Gastrocnemius medialis (tissue), 4 donors: ENCODE results near the gene PANX1. TPM values are rescaled to one million over a fixed set of nuclear protein-coding genes. Genes with fewer than 3 reads are reported as not detected.

Source experiments
- ATAC-seq, 2 donors: fragments of 150-250 bp; one replicate each; pipeline ENCODE4 v1.9.1; 2016
- DNase-seq, 2 donors: peaks; one replicate each; pipeline ENCODE4 v3.0.0-alpha.2; 2019
- H3K27ac ChIP-seq, 4 donors: fragments of 200-600 bp; sonication (generic); 1 replicate in 1 of 4; 2 replicates in 3 of 4; pipeline ENCODE4 v1.5.1; 2016 to 2018; ENCODE audit warnings: mild to moderate bottlenecking in 2 of 4, moderate library complexity in 1 of 4
- H3K27me3 ChIP-seq, 3 donors: fragments of 200-600 bp; sonication (generic) in 2 of 3; 1 replicate in 1 of 3; 2 replicates in 2 of 3; pipeline versions ENCODE4 v1.5.1 to v1.6.0; 2016 to 2019; ENCODE audit warnings: mild to moderate bottlenecking in 1 of 3, moderate library complexity in 1 of 3
- H3K36me3 ChIP-seq, 2 donors: fragments of 200-600 bp; sonication (generic) in 1 of 2; one replicate each; pipeline ENCODE4 v1.5.1; 2017 to 2018
- H3K4me1 ChIP-seq, 2 donors: fragments of 200-600 bp; sonication (generic) in 1 of 2; one replicate each; pipeline ENCODE4 v1.5.1; 2016 to 2017; ENCODE audit warnings: mild to moderate bottlenecking in 2 of 2
- H3K4me3 ChIP-seq, 4 donors: fragments of 200-600 bp; sonication (generic) in 3 of 4; 1 replicate in 1 of 4; 2 replicates in 3 of 4; pipeline ENCODE4 v1.5.1; 2016 to 2019; ENCODE audit warnings: mild to moderate bottlenecking in 2 of 4
- H3K9me3 ChIP-seq, 3 donors: fragments of 200-600 bp; sonication (generic) in 2 of 3; 1 replicate in 1 of 3; 2 replicates in 2 of 3; pipeline ENCODE4 v1.5.1; 2016 to 2019
- POLR2A ChIP-seq, 2 donors: fragments of 450-650 bp; IDR thresholded peaks; one replicate each; pipeline ENCODE4 v1.6.1; 2017; ENCODE audit warnings: antibody characterized with exemption in 2 of 2, mild to moderate bottlenecking in 2 of 2, moderate library complexity in 2 of 2
- in situ Hi-C, 4 donors: fragments of 200-750 bp; cut with MboI; loops; one replicate each; pipeline versions ENCODE4 v1.15.0 to v1.8.0; 2017; ENCODE audit warnings: low sequenced_read_pairs in 4 of 4
- intact Hi-C: fragments of 100-400 bp; cut with DNase I; formaldehyde crosslinking; loops from one replicate; pipeline ENCODE4 v1.15.1; 2023; ENCODE audit warnings: low total_unique reads
- total RNA-seq, 4 donors: library from RNA; depleted of rRNA; stranded (reverse); fragments of >200 nt; gene quantifications; one replicate each; pipeline versions ENCODE4 v1.1.0 to v1.2.3, GENCODE V29; 2016
- TF ChIP-seq, protein P1 (sequence below), 5 experiments: fragments of 450-650 bp in 3 of 5; fragments of 200-600 bp in 2 of 5; sonication (generic) in 2 of 5; IDR thresholded peaks in 4 of 5; conservative IDR thresholded peaks in 1 of 5; 1 replicate in 4 of 5; 2 replicates in 1 of 5; pipeline ENCODE4 v1.5.1; 2016 to 2019; ENCODE audit warnings: antibody characterized with exemption in 5 of 5, mild to moderate bottlenecking in 3 of 5, moderate library complexity in 3 of 5

PANX1 gene
- total RNA-seq, 4 donors from 2014 or later: 29.1 to 109 (median 37.9) TPM

DNA sequence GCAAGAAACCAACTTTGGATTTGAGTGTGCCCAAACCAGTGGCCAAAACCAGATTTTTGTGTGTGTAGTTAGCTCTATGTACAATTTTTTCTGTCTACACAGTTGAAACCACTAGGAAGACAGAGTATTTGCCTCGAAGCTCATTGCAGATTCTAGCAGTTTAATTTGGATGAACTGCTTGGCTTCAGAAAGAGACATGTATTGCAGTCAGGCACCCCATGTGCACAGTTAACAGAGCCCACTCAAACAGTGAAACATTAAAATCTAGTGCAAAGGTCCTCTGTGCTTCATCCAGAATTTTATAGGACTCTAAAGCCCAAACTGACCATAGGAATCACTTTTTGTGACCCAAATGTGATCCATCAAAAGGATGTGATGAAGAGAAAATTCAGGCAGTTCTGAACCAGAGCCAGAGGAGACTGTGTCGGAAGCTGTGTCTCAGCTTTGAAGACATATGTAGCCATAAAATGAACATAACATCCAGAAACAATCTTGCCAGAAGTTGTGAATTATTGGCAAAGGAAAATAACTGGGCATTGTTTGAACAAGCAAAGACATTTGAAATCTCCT is 82.7 kb downstream of the PANX1 start:
- no peaks in the 10 kb centered on the region for H3K27me3 ChIP-seq
- DNase-seq: no peak
- no peak for ATAC-seq
- H3K4me3 ChIP-seq: no peak overlapping the region
- in situ Hi-C loops (no loop called here), intact Hi-C loops (no loop called here)
- H3K4me1 ChIP-seq: no peaks in the 10 kb centered on the region
- H3K9me3 ChIP-seq: no peaks in the 10 kb centered on the region
- TF ChIP-seq POLR2A (IDR thresholded peaks at IDR 0.05): no peak
- TF ChIP-seq, protein P1, sequence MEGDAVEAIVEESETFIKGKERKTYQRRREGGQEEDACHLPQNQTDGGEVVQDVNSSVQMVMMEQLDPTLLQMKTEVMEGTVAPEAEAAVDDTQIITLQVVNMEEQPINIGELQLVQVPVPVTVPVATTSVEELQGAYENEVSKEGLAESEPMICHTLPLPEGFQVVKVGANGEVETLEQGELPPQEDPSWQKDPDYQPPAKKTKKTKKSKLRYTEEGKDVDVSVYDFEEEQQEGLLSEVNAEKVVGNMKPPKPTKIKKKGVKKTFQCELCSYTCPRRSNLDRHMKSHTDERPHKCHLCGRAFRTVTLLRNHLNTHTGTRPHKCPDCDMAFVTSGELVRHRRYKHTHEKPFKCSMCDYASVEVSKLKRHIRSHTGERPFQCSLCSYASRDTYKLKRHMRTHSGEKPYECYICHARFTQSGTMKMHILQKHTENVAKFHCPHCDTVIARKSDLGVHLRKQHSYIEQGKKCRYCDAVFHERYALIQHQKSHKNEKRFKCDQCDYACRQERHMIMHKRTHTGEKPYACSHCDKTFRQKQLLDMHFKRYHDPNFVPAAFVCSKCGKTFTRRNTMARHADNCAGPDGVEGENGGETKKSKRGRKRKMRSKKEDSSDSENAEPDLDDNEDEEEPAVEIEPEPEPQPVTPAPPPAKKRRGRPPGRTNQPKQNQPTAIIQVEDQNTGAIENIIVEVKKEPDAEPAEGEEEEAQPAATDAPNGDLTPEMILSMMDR (IDR thresholded peaks at IDR 0.05 in 4 of 5, conservative IDR thresholded peaks at IDR 0.05 in 1 of 5): no peak
- H3K36me3 ChIP-seq: no peaks in the 10 kb centered on the region
- H3K27ac ChIP-seq: no peak overlapping the region

DNA sequence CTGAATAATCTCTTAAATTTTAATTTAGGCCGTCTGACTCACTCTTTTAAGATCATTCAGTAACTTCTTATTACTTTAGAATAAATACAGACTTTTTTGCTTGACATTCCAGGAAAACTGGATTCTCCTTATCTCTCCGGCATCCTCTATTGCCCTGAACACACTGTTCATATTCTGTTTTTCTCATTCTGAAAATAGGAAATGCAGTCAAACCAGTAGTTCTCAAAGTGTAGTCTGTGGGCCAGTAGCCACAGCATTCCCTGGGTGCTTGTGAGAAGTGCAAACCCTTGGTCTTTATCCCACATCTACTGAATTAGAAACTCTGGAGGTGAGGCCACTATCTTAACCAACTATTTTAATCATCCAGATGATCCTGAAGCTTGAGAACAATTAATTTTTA is 84.3 kb downstream of the PANX1 start:
- TF ChIP-seq, protein P1 (IDR thresholded peaks at IDR 0.05 in 4 of 5, conservative IDR thresholded peaks at IDR 0.05 in 1 of 5): no peak
- no peak for TF ChIP-seq POLR2A (IDR thresholded peaks at IDR 0.05)
- in situ Hi-C loops (no loop called here), intact Hi-C loops (no loop called here)
- H3K36me3 ChIP-seq: no peaks in the 10 kb centered on the region
- no peak for DNase-seq
- no peaks in the 10 kb centered on the region for H3K9me3 ChIP-seq
- no peak overlapping the region for H3K27ac ChIP-seq
- no peak overlapping the region for H3K4me3 ChIP-seq
- H3K27me3 ChIP-seq: no peaks in the 10 kb centered on the region
- H3K4me1 ChIP-seq: no peaks in the 10 kb centered on the region
- ATAC-seq: no peak

DNA sequence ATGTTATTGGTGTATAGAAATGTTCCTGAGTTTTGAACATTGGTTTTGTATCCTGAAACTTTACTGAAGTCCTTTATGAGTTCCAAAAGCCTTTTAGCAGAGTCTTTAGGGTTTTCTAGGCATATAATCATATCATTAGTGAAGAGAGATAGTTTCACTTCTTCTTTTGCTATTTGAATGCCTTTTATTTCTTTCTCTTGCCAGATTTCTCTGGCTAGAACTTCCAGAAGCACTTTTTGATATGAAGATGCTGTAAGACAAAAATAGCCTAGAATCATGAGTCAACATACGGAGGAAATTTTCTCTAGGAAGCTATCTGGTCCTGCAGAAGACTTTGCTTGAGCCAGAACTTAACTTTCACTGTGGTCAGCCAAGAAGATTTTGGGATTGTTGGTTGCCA is 89.1 kb downstream of the PANX1 start:
- in situ Hi-C loops (no loop called here), intact Hi-C loops (no loop called here)
- Histone ChIP-seq H3K36me3 (no peaks in the 10 kb centered on the region), H3K4me3 (no peak overlapping the region), H3K27ac (no peak overlapping the region), H3K9me3 (peaks cover 0 to 5% (median 0%) of the 10 kb centered on the region in 3 donors), H3K4me1 (no peaks in the 10 kb centered on the region), H3K27me3 (no peaks in the 10 kb centered on the region)
- no peak for ATAC-seq
- no peak for TF ChIP-seq POLR2A (IDR thresholded peaks at IDR 0.05)
- TF ChIP-seq, protein P1 (IDR thresholded peaks at IDR 0.05 in 4 of 5, conservative IDR thresholded peaks at IDR 0.05 in 1 of 5): no peak
- DNase-seq: no peak

DNA sequence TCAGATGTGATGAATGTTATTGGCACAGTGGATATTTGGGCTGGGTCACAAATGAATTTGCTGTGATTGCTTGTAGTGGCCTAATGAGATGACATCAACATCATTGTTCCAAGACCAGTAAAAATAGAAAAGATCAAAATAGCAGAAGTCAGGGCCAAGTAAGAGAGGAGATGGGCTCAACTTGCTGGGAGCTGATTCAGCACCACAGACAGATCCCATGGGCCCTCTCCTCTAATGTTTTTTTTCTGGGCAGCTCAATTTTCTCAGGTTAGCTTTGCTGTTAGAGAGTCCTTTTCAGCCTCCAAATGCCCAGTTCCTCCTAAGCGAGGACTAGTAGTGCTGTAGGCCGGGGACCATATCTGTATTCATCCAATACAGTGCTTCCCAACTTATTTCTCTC is 89.7 kb downstream of the PANX1 start:
- DNase-seq: no peak
- Histone ChIP-seq H3K4me3 (no peak overlapping the region), H3K4me1 (no peaks in the 10 kb centered on the region), H3K9me3 (peaks cover 0 to 5% (median 0%) of the 10 kb centered on the region in 3 donors), H3K27me3 (no peaks in the 10 kb centered on the region), H3K27ac (no peak overlapping the region), H3K36me3 (no peaks in the 10 kb centered on the region)
- ATAC-seq: no peak
- intact Hi-C loops (no loop called here), in situ Hi-C loops (no loop called here)
- TF ChIP-seq POLR2A (IDR thresholded peaks at IDR 0.05): no peak
- TF ChIP-seq, protein P1 (IDR thresholded peaks at IDR 0.05 in 4 of 5, conservative IDR thresholded peaks at IDR 0.05 in 1 of 5): no peak

DNA sequence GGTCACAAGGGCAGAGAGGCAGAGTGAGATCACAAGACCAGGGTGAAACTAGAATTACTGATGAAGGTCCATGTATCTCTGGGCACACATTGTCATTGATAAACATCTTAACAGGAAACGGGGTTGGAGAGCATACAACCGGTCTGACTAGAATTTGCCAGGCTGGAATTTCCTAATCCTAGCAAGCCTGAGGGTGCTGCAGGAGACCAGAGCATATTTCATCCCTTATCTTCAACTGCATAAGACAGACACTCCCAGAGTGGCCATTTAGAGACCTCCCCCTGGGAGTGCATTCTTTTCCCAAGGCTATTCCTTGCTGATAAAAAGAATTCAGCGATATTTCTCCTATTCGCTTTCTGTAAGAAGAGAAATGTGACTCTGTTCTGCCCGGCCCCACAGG is 91.1 kb downstream of the PANX1 start:
- Histone ChIP-seq H3K27me3 (no peaks in the 10 kb centered on the region), H3K36me3 (no peaks in the 10 kb centered on the region), H3K9me3 (peaks cover 0 to 5% (median 0%) of the 10 kb centered on the region in 3 donors), H3K4me3 (no peak overlapping the region), H3K27ac (no peak overlapping the region), H3K4me1 (no peaks in the 10 kb centered on the region)
- DNase-seq (no peak), ATAC-seq (no peak)
- intact Hi-C loops (no loop called here), in situ Hi-C loops (no loop called here)
- TF ChIP-seq POLR2A (IDR thresholded peaks at IDR 0.05): no peak
- TF ChIP-seq, protein P1 (IDR thresholded peaks at IDR 0.05 in 4 of 5, conservative IDR thresholded peaks at IDR 0.05 in 1 of 5): no peak
